A673 (cell line): ENCODE results near the gene SRCAP. TPM values are rescaled to one million over a fixed set of nuclear protein-coding genes. Genes with fewer than 3 reads are reported as not detected.
A peak's percentile ranks its signal among the peaks of the same experiment; 100 is the strongest.

Experiments used
- BruUV-seq: library from RNA; stranded (reverse); fragments of 400-500 nt; replicated peaks from 2 replicates; lab custom pipeline; 2021; lab: Mats Ljungman, UMichigan
- CTCF ChIA-PET: fragments of 300-600 bp; sonication (Branson Sonifier 250); formaldehyde crosslinking; loops from one replicate; lab custom pipeline; 2022; ENCODE audit warnings: antibody characterized with exemption; lab: Charles Lee
- POLR2A ChIA-PET: fragments of 300-600 bp; sonication (Branson Sonifier 250); formaldehyde crosslinking; loops from one replicate; lab custom pipeline; 2022; ENCODE audit warnings: antibody characterized with exemption; ENCODE audit not compliant: low non-redundant PET; lab: Charles Lee
- DNase-seq: peaks from one replicate; pipeline ENCODE4 v3.0.0-alpha.2; 2015; ENCODE audit warnings: low spot score
- H3K27ac ChIP-seq: fragments of 200-600 bp; sonication (generic); 2 replicates; pipeline ENCODE4 v1.5.1; 2016; ENCODE audit warnings: mixed run types, low read depth, mild to moderate bottlenecking, mixed read lengths, antibody characterized with exemption, low read length; ENCODE audit not compliant: poor library complexity, severe bottlenecking
- H3K27me3 ChIP-seq: fragments of 200-600 bp; sonication (generic); replicated peaks from 2 replicates; pipeline ENCODE4 v1.6.1; 2017; ENCODE audit warnings: mixed run types, low read depth, mild to moderate bottlenecking, mixed read lengths, antibody characterized with exemption, low read length; ENCODE audit not compliant: insufficient read depth, poor library complexity
- H3K36me3 ChIP-seq: fragments of 200-600 bp; sonication (generic); 2 replicates; pipeline ENCODE4 v1.6.1; 2016; ENCODE audit warnings: mixed run types, mild to moderate bottlenecking, mixed read lengths, antibody characterized with exemption, low read length; ENCODE audit not compliant: insufficient read depth, poor library complexity, severe bottlenecking
- H3K4me1 ChIP-seq: fragments of 200-600 bp; sonication (generic); 2 replicates; pipeline ENCODE4 v1.6.1; 2017; ENCODE audit warnings: mixed run types, mild to moderate bottlenecking, mixed read lengths, antibody characterized with exemption, low read length; ENCODE audit not compliant: insufficient read depth, poor library complexity, severe bottlenecking
- H3K4me3 ChIP-seq: fragments of 200-600 bp; sonication (generic); 2 replicates; pipeline ENCODE4 v1.5.1; 2016; ENCODE audit warnings: low read depth, mixed run types, mild to moderate bottlenecking, mixed read lengths, low read length; ENCODE audit not compliant: poor library complexity, severe bottlenecking
- H3K9me3 ChIP-seq: fragments of 200-600 bp; sonication (generic); 2 replicates; pipeline ENCODE4 v1.6.1; 2016; ENCODE audit warnings: mixed run types, low read depth, mild to moderate bottlenecking, mixed read lengths, antibody characterized with exemption, low read length; ENCODE audit not compliant: poor library complexity, severe bottlenecking
- EZH2 ChIP-seq: fragments of 200-600 bp; sonication (generic); IDR thresholded peaks from 2 replicates; pipeline ENCODE4 v1.6.1; 2017; ENCODE audit warnings: borderline replicate concordance, low read depth, mild to moderate bottlenecking, mixed read lengths, antibody characterized with exemption, low read length; ENCODE audit not compliant: poor library complexity, severe bottlenecking
- intact Hi-C: fragments of 100-400 bp; cut with micrococcal nuclease; formaldehyde crosslinking; loops from one replicate; pipeline ENCODE4 v1.10.0; 2022; ENCODE audit not compliant: unreplicated experiment
- total RNA-seq: library from RNA; stranded (reverse); gene quantifications from 2 replicates; pipeline ENCODE4 v1.2.3, GENCODE V29; 2021
- TF ChIP-seq, protein P1 (sequence below): fragments of 300-800, 200-600 bp; sonication (generic); conservative IDR thresholded peaks from 2 replicates; pipeline ENCODE4 v1.5.1; 2017; ENCODE audit warnings: low read depth, mild to moderate bottlenecking, antibody characterized with exemption, low read length, moderate library complexity, mixed read lengths

Gene SRCAP
- total RNA-seq, 1 experiment from 2014 or later: 104 TPM

DNA sequence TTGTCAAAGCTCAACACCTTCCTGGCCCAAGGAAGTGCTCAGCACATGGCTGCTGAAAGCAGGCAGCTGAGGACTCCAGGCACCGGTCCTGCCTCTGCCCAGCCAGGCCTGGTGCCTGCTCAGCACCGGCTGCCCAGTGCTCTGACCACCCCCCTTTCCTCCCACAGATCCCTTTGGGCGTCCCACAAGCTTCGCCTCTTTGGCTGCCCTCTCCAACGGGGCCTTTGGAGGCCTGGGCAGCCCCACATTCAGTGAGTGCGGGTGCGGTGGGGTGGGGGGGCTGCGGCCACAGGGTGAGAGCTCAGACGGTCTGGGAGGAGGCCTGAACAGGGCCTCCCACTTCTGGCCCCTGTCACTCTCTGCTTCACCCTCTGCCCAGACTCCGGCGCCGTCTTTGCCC lies 30.6 kb upstream of the SRCAP start:
- ChIA-PET POLR2A (no interaction called here), CTCF (no interaction called here)
- TF ChIP-seq EZH2: no peak
- TF ChIP-seq, protein P1, sequence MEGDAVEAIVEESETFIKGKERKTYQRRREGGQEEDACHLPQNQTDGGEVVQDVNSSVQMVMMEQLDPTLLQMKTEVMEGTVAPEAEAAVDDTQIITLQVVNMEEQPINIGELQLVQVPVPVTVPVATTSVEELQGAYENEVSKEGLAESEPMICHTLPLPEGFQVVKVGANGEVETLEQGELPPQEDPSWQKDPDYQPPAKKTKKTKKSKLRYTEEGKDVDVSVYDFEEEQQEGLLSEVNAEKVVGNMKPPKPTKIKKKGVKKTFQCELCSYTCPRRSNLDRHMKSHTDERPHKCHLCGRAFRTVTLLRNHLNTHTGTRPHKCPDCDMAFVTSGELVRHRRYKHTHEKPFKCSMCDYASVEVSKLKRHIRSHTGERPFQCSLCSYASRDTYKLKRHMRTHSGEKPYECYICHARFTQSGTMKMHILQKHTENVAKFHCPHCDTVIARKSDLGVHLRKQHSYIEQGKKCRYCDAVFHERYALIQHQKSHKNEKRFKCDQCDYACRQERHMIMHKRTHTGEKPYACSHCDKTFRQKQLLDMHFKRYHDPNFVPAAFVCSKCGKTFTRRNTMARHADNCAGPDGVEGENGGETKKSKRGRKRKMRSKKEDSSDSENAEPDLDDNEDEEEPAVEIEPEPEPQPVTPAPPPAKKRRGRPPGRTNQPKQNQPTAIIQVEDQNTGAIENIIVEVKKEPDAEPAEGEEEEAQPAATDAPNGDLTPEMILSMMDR: no peak
- H3K27me3 ChIP-seq: no peaks in the 10 kb centered on the region
- H3K9me3 ChIP-seq: no peaks in the 10 kb centered on the region
- peaks cover 60% of the 10 kb centered on the region for H3K36me3 ChIP-seq
- no peak for DNase-seq
- no peak overlapping the region for H3K4me3 ChIP-seq
- H3K27ac ChIP-seq: no peak overlapping the region
- no TSS peak for BruUV-seq
- H3K4me1 ChIP-seq: no peaks in the 10 kb centered on the region
- intact Hi-C loops: no loop called here

DNA sequence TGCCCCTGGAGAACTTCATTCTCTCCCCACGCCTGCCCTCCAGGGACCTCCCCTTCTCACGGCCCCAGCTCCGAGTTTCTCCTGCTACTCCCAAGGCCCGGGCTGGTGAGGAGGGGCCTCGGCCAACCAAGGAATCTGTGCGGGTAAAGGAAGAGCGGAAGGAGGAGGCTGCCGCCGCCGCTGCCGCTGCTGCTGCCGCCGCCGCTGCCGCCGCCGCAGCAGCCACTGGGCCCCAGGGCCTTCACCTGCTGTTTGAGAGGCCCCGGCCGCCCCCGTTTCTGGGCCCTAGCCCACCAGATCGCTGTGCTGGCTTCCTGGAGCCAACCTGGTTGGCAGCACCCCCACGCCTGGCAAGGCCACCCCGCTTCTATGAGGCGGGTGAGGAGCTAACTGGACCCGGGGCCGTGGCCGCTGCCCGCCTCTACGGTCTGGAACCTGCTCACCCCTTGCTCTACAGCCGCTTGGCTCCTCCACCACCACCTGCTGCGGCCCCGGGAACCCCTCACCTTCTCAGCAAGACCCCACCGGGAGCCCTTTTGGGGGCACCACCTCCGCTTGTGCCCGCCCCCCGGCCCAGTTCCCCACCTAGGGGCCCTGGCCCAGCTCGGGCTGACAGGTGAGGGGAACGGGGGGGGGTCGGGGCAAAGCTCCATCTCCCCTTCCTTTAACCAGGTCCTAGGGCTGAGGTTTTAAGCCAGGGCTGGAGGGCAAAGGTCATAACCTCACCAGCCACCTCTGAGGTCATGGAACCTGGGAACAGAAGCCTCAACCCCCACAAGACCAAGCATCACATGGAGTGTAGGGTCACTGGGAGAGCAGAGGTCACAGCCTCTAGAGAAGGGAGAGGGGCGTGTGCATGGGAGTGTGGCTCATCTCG lies 29.7 kb upstream of the SRCAP start:
- no peak for DNase-seq
- H3K27ac ChIP-seq: no peak overlapping the region
- intact Hi-C loops: no loop called here
- no peak overlapping the region for H3K4me3 ChIP-seq
- no peaks in the 10 kb centered on the region for H3K4me1 ChIP-seq
- TF ChIP-seq, protein P1: no peak
- TF ChIP-seq EZH2: no peak
- no peaks in the 10 kb centered on the region for H3K27me3 ChIP-seq
- ChIA-PET POLR2A (interaction anchor here (0.6 kb wide), 1 partner anchor 107 kb away, joined by 3 read pairs; no protein-coding TSS in a partner anchor), CTCF (no interaction called here)
- H3K36me3 ChIP-seq: peaks cover 55% of the 10 kb centered on the region
- no peaks in the 10 kb centered on the region for H3K9me3 ChIP-seq
- BruUV-seq: no TSS peak

DNA sequence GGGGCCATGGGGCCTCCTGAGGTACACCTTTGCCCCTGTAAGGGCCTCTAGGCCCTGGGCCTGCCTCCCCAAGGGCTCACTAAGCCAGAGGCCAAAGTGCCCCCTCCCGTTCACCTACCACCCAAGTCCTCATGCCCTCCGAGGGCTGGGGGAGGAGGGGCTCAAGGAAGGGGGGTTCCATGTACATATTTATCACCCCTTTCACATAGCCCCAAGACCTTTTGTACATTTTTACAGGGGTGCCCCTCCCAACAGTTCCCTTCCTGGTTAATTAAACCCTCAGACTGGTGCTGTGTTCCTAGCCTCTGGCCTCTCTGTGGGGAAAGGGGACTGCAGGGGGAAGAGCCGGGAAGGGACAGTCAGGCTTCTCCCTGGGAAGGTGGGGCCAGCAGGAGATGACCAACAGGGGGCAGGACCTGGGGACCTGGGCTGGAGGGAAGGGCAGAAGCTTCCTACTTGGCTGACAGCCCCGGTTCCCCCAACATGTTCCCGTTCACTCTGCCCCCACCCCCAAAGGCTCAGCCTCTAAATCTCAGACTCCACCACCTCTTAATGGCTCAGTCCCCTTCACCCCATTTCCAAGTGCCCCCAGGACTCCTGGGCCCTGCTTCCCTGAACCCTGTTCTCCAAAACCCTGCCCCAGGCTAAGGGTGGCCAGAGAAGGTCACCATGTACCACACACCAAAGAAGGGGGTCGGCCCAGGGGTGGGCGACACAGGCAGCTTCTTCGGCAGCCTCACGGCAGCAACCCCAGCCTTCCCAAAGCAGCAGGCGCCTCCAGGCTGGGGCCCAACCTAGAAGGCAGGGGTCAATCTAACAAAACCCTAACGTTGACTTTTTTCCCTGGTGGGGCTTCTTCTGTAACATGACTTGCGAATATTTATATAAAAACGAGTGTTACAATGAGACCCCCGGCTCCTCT lies 28.8 kb upstream of the SRCAP start:
- no peak overlapping the region for H3K27ac ChIP-seq
- no peak for TF ChIP-seq EZH2
- TF ChIP-seq, protein P1: no peak
- intact Hi-C loops: no loop called here
- no peaks in the 10 kb centered on the region for H3K4me1 ChIP-seq
- POLR2A ChIA-PET: interaction anchor here (0.6 kb wide), 1 partner anchor 106 kb away, joined by 3 read pairs; no protein-coding TSS in a partner anchor
- no peaks in the 10 kb centered on the region for H3K27me3 ChIP-seq
- CTCF ChIA-PET: no interaction called here
- no peaks in the 10 kb centered on the region for H3K9me3 ChIP-seq
- H3K36me3 ChIP-seq: peaks cover 46% of the 10 kb centered on the region
- no peak for DNase-seq
- TSS peak; percentile 59 for BruUV-seq
- H3K4me3 ChIP-seq: no peak overlapping the region
